Islet precursor cell (in vitro differentiated cells): ENCODE measurements around the gene CTPS1.

Experiments used
- DNase-seq: peaks from one replicate; pipeline ENCODE4 v3.0.0-alpha.2; 2018

CTPS1 gene

DNA sequence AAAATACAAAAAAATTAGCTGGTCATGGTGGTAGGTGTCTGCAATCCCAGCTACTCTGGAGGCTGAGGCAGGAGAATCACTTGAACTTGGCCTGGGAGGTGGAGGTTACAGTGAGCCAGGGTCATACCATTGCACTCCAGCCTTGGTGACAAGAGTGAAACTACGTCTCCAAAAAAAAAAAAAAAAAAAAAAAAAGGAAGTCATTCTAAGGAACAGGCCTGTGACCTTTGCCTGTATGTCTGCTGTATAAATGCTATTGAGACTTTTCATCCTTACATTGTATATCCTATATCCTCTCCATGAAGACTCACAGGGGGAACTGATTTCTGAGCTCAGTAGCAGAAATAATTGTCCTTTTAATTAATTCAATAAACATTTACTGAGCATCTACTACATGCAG is 7.5 kb upstream of the CTPS1 start:
- no peak for DNase-seq

DNA sequence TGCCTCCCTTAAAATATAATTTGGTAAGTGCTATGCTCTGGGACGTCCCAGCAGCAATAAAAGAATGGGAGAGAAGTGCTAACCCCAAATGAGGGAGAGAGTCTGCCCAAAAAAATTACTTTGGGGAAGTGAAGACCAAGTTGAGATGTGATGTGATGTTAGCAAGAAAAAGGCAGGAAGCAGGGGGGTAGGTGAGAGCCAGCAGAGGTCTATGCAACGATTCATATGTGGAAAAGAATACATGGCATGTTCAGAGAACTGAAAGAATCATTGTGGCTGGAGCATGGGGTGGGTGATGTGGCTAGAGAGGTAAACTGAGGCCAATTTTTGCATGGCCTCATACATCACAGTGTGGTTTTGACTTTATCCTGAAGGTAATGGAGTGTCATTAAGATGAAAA is 5.6 kb upstream of the CTPS1 start:
- no peak for DNase-seq

DNA sequence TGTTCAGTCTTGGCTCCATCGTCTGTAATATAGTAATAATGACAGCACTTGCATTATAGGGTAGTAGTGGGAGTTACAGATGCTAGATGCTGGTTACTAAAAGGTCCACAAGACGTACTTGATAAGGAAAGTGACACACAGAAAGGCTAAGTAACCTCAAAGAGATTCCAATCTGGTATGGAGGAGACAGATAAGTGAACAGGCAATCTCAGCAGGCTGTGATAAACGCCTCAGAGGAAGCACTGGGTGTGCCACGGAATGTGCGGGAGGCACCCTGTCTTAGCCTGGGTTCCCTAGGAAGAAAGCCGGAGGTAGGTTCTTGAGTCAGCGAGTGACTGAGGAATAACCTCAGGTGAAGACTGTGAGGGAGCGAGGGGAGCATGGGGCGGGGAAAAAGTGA is 4.6 kb upstream of the CTPS1 start:
- DNase-seq = peak; percentile 74

DNA sequence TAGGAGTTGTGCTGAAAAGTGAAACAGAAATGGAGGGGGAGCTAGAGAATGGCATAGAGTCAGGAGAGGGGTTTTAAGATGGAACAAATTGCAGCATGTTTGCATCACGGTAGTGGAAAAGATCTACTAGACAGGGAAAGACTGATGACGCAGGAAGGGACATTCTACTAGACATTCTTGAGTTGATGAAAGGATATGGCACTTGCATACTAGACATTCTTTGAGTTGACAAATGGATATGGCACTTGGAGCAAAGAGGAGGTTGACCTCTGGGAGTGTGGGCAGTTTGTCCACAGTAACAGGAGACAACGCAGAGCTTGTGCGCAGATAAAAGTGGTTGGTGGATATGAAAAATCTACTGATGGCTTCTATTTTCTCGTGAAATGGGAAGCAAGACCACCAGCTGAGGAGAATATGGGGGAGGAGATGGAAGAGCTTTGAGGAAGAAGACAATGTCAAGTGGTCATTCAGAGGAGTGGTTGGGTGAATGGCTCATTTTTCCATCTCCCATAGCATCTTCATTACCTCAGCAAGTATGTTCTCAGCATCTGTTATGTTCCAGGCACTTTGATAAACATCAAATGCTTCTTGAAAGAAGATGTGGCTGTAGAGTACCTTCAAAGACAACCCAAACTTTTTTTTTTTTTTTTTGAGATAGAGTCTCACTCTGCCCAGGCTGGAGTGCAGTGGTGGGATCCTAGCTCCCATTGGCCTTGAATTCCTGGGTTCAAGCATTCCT is 2.4 kb upstream of the CTPS1 start:
- peak; percentile 78 for DNase-seq

DNA sequence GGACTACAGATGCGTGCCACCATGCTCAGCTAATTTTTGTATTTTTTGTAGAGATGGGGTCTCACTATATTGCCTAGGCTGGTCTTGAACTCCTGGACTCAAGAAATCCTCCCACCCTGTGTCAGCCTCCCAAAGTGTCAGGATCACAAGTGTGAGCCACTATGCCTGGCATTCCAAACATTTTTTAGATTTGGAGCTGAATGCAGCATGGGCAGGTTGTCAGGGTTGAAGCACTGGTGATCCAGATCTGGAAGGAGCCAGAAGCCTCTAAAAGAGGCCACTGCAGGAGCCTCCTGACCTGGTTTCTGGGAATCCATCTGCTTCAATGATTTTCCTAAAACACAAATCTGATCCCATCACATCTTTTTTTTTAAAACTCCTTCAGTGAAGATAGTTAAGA is 1.8 kb upstream of the CTPS1 start:
- DNase-seq = peak; percentile 81

DNA sequence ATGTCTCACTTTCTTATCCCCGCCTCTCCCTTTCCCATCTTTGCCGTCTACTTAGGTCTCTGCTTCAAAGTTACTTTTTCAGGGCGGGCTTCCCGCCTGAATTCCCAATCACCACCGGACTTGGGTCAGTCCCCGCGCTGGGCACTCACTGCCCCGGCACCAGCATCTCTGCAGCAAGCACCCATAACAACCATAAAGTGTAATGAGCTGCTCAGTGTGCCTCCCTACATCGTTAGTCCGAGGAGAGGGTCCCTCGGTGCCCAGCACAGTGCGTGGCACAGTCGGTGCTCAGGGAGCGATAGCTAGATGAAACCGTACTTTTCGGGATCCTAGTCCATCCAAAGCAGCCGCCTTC is 633 bp upstream of the CTPS1 start:
- no peak for DNase-seq

DNA sequence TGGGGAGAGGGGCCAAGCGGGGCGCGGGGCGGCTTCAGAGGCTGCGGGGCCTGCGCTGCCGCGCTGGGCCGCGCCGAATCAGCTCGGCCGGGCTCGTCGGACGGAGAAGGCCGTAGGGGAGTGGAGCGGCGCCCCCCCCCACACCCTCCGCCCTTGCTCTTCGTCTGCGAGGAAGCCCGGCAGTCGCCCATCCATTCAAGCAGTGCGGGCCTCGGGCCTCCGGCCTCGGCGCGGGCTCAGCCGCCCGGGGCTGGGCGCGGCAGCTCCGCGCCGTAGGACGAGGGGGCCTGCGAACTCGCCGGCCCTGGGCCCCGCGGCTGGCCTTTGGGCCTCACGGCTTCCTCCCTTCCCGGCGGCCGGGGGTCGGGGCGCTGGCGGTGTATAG is 564 bp downstream of the CTPS1 start:
- no peak for DNase-seq

DNA sequence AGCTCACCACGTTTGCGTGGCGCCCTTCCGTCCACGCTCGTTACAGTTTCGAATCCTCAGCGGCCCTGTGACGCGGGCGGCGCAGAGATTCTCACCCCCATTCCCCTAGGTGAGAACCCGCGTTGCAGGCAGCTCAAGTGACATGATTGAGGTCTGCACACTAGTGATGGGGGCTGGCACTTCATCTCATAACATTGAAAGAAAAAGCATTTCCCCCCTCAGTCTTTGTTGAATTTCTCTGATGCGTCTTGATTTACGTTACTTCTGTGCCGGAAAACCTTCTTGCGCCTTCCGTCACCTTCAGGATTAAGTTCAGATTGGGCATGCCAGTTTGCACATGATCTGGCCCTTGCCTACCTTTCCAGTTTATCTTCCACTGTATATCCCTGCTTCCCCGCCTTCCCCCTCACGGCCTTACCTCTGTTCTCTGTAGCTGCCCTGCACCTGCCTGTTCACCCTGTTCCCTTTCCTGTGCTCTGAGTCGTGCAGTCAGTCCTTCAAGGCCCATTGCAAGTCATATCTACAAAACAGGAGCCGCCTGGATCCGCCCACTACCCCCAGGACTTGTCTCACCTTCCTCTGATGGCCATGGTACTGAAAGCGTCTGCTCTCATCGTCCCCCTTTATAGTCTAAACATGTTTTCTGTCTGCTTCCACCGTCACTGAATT is 1.1 kb downstream of the CTPS1 start:
- DNase-seq = peak; percentile 80

DNA sequence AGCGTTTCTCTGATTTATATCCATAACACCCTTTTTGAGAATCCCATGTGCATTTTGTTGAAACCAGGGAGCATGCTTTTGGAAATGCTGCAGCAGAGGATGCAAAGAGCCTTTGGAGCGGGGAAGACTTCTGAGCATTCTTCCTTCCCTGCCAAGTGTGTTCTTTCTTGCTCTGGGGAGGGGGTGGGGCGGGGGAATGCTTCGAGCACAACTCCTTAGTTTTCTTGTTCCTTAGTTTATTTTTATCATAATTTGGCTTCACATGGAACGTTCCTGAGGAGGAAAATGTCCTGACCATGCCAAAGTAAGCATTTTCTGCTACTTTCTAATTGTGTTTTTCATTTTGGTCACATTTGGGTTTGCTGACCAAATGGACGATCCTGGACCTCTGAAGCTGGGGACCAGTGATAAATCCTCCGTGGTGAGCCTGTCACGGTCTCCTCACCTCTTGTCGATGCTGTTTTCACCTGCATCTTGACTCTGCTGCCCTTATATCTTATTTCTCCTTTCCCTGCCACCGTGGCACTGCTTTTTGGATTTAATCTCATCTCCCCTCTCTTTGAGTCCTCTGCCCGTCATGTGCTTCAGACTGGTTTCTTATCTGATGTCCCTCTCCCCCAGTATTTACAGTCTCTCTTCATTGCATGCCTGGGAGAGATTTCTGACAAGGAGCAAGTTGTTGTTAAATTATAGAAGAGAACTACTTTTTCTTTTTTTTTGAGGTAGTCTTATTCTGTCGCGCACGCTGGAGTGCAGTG is 2.4 kb downstream of the CTPS1 start:
- no peak for DNase-seq

DNA sequence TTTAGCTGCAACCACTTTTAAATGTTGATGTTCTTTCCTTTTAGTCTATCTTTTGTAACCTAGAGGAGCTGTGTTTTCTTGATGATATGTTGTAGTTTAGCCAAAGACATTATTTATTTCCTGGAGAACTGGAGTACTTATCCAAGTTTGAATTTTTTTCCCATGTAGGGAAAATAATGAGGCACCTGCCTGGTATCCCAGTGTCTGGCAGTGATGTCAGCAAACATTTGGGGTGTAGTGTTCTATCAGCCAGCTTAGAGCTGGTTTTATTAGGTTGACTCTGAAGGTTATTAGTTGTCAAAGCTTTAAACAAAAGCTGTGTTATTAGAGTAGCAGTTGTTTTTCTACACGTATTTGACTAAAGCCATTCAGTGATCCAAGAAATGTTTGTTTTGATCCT is 3.2 kb downstream of the CTPS1 start:
- no peak for DNase-seq

DNA sequence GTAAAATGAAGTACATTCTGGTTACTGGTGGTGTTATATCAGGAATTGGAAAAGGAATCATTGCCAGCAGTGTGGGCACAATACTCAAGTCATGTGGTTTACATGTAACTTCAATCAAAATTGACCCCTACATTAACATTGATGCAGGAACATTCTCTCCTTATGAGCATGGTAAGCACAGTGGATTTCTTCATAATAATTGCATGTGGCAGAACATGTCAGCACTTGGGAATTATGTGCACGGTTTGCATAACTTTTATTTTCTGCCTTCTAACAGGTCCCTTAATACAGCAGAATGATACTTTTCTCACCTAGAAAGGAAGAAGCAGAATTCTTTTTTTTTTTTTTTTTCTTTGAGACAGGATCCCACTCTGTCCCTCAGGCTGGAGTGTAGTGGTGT is 3.8 kb downstream of the CTPS1 start:
- no peak for DNase-seq

DNA sequence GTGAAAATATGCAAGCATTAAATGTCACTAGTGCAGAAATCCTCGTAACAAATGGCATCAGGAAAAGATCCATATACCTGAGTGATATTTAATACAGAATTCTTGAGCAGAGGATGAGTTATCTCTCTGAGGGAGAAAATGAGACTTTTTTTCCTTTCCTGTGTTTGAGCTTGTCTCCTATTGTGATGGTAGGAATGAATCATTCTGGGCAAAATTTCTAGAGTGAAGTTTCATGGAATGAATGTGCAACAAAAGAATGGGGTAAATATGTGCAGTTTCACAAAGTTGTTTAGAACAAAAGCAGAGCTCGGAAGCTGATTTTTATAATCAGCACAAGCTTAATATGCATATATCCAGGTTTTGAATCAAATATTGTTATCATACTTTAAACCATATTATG is 4.6 kb downstream of the CTPS1 start:
- DNase-seq = no peak

DNA sequence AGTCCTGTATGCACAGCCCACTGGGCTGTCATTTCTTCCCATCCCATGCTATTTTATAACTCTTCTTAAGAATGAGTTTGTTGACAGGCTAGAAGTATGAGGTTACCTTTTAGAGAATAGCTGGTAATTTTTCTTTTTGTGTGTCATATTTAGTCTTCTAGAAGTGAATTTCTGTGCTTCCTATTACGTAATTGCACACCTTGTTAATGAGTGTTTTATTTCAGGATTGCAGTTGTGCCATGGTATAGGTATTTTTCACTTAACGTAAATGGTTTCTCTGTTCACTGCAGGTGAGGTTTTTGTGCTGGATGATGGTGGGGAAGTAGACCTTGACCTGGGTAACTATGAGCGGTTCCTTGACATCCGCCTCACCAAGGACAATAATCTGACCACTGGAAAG is 5.0 kb downstream of the CTPS1 start:
- DNase-seq = no peak

DNA sequence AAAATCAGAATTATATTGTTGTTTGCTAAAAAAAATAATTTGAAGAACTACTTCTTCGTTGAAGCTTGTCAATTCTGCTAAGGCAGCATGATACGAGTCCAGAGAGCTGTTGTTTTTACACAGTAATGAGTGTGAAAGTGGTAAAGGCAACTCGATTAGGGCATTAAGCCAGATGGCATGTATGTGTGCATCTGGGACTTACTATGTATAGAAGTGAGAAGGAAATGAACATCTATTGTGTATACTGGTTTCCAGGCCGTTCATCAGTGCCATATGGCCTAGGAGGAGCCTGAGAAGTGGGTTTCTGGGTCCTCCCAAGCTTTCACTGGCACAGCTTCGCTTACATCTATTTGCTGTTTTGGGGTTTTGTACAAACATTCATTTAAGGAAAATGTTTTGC is 5.7 kb downstream of the CTPS1 start:
- DNase-seq = no peak

DNA sequence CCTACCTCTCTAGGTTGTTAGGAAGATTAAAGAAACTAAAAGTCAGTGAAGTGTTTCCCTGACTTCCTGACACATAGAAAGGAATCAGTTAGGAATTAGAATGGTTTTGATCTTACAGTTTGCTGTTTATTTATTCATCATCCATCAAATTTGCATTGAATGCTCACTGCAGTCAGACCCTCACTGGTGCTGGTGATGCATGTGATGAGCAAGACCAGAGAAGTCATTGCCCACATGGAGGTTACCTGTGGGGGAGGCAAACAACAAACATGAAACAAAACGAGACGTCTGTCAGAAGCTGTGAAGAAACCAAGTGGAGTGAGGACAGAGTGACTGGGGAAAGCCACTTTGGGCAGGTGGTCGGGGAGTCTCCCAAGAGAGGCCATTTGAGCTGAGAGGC is 6.4 kb downstream of the CTPS1 start:
- DNase-seq = no peak

DNA sequence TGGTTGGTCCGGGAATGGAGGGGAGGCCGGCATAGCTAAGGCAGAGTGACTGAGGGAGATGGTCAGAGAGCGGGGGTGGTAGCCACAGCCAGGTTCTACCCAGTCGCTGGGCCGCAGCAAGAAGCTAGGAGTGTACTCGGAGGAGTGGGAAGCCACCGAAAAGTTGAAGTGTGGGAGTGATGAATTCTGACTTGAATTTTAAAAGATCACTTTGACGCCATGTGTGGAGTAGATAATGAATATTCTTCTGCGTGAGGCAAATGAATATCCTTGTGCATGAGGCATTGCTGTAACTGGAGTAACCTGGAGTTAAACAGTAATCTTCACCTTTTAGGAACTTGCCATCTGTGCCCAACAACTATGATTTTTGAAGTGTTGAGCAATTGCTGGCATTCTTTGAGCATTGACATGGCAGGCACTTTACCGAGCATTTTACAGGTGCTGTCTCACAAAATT is 6.9 kb downstream of the CTPS1 start:
- no peak for DNase-seq

DNA sequence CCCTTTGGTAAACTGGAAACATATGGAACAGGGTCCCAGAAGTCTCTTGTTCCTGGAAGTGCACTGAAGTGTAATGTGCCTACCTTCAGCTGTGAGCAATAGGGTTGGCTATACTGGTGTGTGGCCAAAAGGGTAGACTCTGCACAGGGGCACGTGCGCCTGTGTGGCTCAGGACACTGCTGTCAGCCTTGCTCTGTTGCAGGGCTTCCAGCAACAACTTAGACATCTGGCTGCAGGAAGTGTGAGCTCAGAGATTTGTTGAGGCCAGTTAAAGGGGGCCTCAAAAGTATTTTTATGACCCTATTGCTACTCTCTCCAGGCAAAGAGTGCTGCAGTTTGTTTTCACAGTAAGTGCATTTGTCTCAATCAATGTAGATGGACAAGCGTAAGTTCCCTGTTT is 7.5 kb downstream of the CTPS1 start:
- DNase-seq = no peak

DNA sequence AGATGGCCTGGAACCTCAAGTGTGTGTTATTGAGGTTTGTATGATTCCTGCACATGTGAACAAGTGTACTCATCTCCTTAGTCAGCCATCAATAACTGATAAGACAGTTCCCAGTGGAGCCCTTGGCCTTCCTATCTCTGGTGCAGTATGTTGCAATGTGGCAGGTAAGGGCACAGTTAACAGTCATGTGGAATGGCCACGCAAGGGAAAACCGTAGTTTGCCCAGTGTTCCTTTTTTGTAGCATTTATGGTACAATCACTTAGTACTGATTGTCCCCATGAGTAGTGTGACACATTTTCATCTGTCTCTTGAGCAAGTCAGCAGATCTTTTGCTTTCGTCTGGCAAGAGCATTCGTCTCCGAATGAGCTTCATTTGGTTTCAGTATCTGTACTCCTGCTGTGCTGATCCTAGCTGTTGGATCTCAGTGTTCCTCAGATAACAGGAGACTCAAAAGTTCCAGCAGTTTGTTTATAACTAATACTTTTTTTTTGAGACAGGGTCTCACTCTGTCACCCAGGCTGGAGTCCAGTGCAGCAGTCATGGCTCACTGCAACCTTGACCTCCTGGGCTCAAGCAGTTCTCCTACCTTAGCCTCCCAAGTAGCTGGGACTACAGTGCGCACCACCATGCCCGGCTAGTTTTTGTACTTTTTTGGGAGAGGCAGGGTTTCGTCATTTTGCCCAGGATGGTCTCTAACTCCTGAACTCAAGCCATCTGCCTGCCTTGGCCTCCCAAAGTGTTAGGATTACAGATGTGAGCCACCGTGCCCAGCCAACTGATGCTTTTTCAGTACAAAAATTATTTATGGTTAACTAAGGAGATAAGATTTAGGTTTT is 8.2 kb downstream of the CTPS1 start:
- no peak for DNase-seq

DNA sequence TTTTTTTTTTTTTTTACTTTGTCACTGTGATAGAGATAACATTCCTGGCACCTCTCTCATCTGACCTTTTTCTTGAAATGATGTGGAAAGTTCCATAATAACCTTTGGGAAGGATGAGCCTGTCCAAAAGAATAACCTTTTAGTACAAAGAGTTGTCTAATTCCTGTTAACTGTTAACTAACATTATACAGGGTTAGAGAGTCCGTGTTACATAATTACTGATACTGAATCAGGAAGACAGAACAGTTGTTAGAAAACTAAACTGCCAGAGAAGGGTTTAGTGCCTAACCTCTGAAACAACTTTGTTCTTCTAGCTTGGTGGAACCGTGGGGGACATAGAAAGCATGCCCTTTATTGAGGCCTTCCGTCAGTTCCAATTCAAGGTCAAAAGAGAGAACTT is 8.8 kb downstream of the CTPS1 start:
- DNase-seq = no peak

DNA sequence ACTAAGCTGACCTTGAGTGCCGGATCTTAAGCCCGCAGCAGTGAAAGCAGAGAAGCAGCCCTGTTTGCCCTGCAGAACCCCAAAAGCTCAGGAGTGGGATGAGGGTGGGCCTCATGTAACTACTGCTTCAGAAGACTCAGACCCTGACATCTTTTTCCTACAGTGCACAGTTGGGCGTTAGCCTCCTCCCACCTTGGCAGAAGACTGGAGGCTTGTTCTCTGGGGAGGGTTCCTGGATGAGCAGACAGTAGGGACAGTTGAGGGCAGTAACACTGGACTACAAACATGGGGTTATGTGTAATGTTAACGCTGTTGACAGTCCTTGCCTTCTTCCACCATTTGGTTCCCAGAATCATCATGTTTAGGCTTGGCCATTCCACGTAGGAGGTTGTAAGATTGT is 9.6 kb downstream of the CTPS1 start:
- DNase-seq = no peak

DNA sequence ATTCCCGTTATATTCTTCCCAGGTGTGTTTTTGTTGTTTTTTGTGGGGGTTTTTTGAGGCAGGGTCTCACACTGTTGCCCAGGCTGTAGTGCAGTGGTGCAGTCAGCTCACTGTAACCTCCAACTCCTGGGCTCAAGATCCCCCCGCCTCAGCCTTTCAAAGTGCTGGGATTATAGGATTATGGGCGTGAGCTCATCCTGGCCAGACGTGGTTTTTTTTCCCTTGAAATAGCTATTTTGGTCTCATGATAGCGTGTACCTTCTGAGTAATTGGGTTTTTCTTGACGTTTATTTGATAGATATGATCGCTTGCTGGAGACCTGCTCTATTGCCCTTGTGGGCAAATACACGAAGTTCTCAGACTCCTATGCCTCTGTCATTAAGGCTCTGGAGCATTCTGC is 17.6 kb downstream of the CTPS1 start:
- no peak for DNase-seq

DNA sequence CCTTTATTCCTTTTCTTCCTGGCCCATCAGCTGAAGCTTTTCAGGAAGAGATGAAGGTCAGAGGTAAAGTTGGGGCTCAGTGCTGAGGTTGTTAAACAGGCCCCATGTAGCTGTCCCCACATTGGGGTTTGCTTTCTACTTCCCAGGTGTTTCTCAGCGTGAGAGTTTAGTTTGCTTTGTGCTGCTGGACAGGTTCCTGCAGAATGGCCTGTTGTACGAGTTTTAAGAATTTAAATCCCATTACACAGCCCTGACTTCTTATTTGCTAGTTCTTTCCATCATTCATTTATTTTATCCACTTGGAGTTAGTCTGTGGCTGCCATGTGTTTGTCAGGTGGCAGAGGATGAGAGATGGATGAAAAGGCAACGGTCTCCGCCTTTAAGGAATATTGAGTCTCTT is 19.2 kb downstream of the CTPS1 start:
- no peak for DNase-seq

DNA sequence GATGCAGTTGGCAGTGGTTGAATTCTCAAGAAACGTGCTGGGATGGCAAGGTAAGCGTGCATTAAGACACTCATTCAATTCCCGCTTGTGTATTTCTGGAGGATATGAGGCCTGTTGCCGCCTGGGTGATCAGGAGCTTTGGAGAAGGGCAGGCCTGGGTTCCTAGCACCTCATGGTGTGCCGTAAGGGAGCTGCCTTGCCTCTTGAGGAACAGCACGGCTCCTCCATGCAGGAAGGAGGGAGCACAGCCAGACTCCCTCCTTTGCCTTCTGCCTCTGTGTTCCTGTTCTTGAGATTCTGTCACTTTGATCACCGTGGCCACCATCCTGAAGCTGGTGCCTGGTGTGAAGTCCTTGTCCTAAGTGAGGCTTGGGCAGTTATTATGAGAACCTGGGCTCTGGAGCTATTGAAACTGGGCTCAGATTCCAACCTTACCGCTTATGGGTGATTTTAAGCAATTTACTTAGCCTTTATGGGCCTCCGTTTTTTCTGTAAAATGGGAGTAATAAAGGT is 23.7 kb downstream of the CTPS1 start:
- DNase-seq = no peak
